Fibroblast of upper back skin (primary cell): ENCODE measurements around the gene GNL2.
"Not testable (repeated sequence)": the region's sequence is repeated elsewhere in the genome, so short reads cannot be mapped to it uniquely, and the experiment has no call there.

Experiments
- DNase-seq: peaks from one replicate; pipeline ENCODE4 v3.0.0-alpha.2; 2013

Gene GNL2

GRCh38 chr1:37606481-37607263 lies 10.9 kb upstream of the GNL2 start:
- DNase-seq: peak; percentile 12

- no peak for DNase-seq
Observed at GRCh38 chr1:37605806-37606474, 10.2 kb upstream of the GNL2 start.

- DNase-seq: no peak
Observed at GRCh38 chr1:37605061-37605650, 9.4 kb upstream of the GNL2 start.

GRCh38 chr1:37602750-37603694 lies 7.3 kb upstream of the GNL2 start:
- DNase-seq: peak; percentile 35

GRCh38 chr1:37601441-37601840 lies 5.7 kb upstream of the GNL2 start:
- no peak for DNase-seq

GRCh38 chr1:37599940-37600339 lies 4.2 kb upstream of the GNL2 start:
- no peak for DNase-seq

- no peak for DNase-seq
Observed at GRCh38 chr1:37596182-37596667, 488 bp upstream of the GNL2 start.

- no peak for DNase-seq
Observed at GRCh38 chr1:37593726-37594125, 2.0 kb downstream of the GNL2 start.

GRCh38 chr1:37588939-37589338 lies 6.8 kb downstream of the GNL2 start:
- no peak for DNase-seq

- DNase-seq: not testable (repeated sequence)
Observed at GRCh38 chr1:37584544-37584943, 11.2 kb downstream of the GNL2 start.

GRCh38 chr1:37575692-37576091 lies 20.0 kb downstream of the GNL2 start:
- DNase-seq: no peak

GRCh38 chr1:37574834-37575480 lies 20.8 kb downstream of the GNL2 start:
- DNase-seq: peak; percentile 88

GRCh38 chr1:37570528-37571334 lies 25.0 kb downstream of the GNL2 start:
- no peak for DNase-seq

- DNase-seq: no peak
Observed at GRCh38 chr1:37567023-37567422, 28.7 kb downstream of the GNL2 start.

GRCh38 chr1:37564892-37565291 lies 30.8 kb downstream of the GNL2 start:
- no peak for DNase-seq

- DNase-seq: no peak
Observed at GRCh38 chr1:37562984-37563383, 32.8 kb downstream of the GNL2 start.

- peak; percentile 36 for DNase-seq
Observed at GRCh38 chr1:37561133-37562132, 34.3 kb downstream of the GNL2 start.

- DNase-seq: no peak
Observed at GRCh38 chr1:37560401-37561132, 35.2 kb downstream of the GNL2 start.

- not testable (repeated sequence) for DNase-seq
Observed at GRCh38 chr1:37559957-37560379, 35.8 kb downstream of the GNL2 start.
